IPS-18c (cell line): ENCODE measurements around the gene ATP5F1E.

Experiments used
- H3K4me3 ChIP-seq: 2 replicates; pipeline ENCODE4 v1.7.0; 2013; ENCODE audit warnings: low read depth, mild to moderate bottlenecking, low read length, moderate library complexity; ENCODE audit not compliant: insufficient read depth
- H3K9me3 ChIP-seq: one replicate; pipeline ENCODE4 v1.6.1; 2013; ENCODE audit warnings: mild to moderate bottlenecking, low read length, moderate library complexity; ENCODE audit not compliant: control insufficient read depth, insufficient read depth

ATP5F1E gene

DNA sequence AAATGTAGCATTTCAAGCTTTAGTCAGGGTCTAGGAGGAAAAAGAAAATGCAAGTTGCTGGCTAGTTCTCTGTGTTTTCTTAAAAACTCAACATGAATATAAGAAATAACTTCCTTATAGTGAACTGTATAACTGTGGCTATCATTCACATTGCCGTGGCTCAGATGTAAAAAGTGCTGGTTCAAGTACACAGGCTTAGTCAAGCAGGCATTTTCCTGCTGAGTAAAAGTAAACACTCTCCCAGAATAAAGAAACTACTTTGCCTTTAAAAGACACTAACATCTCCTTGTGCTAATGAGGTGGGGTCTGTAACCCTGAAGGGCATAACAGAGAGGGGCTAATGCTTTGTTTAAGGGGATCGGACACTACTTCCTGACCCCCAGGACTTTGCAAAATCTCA lies 3.3 kb downstream of the ATP5F1E start:
- Histone ChIP-seq H3K9me3 (no peaks in the 10 kb centered on the region), H3K4me3 (no peak overlapping the region)

DNA sequence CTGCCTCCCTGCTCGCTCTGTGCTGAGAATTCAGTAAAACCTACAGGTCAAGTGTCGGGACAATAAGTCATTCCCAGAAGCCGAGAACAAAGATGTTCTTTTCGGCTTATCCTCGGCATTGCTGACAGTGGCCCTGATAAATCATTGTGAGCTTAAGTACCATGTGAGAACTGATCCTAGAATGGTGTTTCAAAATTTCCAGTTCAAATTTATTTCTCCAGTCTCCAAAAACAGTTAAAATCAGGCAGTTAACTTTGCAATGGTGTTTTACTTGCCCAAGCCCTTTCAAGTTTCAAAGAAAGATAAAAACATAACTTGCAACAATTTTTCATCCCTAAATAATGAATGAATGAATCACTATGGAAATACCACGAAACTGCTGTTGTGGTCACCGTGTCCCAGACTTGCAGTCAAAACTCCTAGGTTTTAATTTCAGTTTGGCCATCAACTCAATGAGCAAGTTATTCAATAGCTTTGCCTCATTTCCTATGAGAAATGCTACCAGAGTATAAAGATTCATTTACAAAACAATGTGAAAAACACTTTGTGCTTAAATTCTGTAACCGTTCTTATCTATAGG lies 4.3 kb downstream of the ATP5F1E start:
- Histone ChIP-seq H3K4me3 (no peak overlapping the region), H3K9me3 (no peaks in the 10 kb centered on the region)

DNA sequence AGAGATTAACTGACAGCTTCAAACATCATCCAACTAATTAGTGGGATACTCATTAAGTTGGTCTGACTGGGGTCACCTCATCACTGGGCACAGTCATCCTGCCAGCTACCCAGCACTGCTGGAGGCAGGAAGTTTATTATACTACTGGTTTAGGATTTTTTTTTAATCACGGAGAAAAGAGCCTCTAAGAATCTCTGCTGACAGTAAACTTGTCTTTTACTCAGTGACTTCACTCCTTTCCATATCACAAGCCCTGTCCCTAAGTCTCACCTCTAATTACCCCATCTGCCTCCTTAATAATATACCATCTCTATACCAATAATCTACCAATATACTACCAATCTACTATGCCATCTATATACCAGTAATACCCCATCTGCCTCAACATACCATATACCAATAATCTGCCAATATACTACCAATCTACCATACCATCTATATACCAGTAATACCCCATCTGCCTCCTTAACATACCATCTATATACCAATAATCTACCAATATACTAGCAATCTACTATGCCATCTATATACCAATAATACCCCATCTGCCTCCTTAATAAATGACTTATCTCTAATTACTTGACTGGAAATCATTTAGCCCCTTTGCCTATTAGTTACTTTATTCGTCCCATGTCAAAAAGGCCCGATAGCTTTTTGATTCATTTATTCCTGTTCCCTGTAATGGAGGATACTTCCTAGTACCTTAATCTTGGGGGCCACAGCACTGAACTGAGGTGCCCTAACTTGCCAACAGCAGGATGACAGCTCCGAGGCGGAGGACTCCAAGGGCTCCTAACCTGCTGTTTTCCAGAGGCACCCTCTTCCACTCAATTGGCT lies 5.0 kb downstream of the ATP5F1E start:
- Histone ChIP-seq H3K4me3 (no peak overlapping the region), H3K9me3 (no peaks in the 10 kb centered on the region)

DNA sequence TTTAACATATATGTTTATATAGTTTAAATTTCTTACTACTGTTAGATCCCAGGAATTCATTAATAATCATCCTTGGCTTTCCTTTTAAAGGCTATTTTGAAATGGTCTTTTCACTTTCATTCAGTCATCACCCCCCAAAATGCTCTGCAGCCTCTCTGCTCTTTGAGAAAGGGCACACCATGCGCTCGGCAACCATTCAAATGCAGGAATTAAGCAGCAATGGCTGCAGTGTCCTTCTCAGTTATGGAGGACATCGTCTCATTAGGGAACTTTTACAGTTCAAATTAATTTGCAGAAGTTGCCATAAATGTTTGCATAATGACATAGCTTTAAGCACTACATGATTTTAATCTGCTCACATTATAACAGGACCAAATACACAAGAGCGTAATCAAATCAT lies 6.6 kb downstream of the ATP5F1E start:
- no peaks in the 10 kb centered on the region for H3K9me3 ChIP-seq
- H3K4me3 ChIP-seq, result no peak overlapping the region

DNA sequence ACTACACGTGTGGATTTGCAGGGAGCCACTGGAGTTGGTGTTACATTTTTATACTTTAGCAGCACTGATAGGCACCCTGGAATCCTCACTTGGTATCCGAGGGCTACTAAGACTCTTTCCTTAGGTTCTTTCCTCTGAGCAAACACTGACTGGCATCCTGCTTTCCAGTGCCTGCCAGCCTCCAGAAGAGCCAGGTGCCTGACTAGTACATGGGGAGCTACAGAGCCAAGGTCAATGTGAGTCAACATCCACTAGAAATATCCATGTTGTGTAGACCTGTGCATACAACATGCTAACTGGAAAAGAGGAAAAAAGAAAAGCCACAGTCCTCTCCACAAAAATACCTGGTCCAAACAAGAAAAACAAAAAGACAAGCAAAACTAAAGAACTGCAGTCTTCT lies 7.0 kb downstream of the ATP5F1E start:
- H3K4me3 ChIP-seq, result no peak overlapping the region
- no peaks in the 10 kb centered on the region for H3K9me3 ChIP-seq

DNA sequence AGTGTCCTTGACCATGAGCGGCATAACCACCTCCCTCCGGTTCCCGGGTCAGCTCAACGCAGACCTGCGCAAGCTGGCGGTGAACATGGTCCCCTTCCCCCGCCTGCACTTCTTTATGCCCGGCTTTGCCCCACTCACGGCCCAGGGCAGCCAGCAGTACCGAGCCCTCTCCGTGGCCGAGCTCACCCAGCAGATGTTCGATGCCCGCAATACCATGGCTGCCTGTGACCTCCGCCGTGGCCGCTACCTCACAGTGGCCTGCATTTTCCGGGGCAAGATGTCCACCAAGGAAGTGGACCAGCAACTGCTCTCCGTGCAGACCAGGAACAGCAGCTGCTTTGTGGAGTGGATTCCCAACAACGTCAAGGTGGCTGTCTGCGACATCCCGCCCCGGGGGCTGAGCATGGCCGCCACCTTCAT lies 8.0 kb downstream of the ATP5F1E start:
- H3K4me3 ChIP-seq, result no peak overlapping the region
- H3K9me3 ChIP-seq, result no peaks in the 10 kb centered on the region

DNA sequence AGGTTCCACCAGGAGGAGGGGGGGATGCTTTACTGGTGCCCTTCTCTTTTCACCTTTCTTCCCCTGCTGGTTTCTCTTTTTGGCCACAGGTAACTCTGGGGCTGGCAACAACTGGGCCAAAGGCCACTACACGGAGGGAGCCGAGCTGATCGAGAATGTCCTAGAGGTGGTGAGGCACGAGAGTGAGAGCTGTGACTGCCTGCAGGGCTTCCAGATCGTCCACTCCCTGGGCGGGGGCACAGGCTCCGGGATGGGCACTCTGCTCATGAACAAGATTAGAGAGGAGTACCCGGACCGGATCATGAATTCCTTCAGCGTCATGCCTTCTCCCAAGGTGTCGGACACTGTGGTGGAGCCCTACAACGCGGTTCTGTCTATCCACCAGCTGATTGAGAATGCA lies 8.5 kb downstream of the ATP5F1E start:
- no peaks in the 10 kb centered on the region for H3K9me3 ChIP-seq
- no peak overlapping the region for H3K4me3 ChIP-seq

DNA sequence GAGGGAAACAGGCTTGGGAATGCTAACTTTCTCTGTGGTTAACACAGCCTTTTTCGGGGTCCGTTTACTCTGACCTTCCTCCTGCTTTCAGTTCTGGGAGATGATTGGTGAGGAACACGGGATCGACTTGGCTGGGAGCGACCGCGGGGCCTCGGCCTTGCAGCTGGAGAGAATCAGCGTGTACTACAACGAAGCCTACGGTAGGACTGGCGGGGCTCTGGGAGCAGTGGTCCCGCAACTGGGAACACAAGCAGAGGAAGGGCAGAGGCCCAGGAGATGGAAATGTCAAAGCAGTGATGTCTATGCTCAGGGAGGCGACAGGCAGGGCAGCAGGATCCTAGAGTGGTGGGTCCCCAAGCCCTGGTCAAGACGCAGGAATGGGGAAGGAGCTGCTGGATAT lies 9.4 kb downstream of the ATP5F1E start:
- no peaks in the 10 kb centered on the region for H3K9me3 ChIP-seq
- H3K4me3 ChIP-seq, result no peak overlapping the region

DNA sequence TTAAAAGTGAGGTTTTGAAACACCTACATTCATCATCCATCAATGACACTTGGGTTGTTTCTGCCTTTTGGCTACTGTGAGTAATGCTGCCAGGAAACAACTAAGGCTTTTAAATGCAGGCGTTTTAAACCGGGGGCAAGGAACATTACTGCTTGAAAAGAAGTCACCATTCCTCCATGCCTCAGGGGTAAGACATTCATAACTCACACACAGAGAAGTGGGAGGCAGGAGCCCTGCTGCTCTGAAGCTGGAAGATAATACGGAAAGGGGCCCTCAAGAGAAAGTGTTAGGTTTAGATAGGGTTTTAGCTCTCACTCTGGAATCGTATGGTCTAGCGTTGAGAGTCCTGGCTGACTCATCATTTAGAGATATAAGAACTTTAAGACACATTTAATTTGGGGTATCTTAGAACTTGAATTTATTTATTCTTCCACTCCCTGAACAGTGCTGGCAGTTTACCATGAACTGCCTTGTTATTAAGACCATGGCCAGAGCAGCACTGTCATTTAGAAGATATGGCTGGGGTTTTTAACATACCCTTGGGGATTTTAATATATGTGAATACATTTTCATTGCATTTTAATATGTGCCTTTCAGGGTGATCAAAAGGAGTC lies 11.1 kb downstream of the ATP5F1E start:
- Histone ChIP-seq H3K4me3 (no peak overlapping the region), H3K9me3 (no peaks in the 10 kb centered on the region)

DNA sequence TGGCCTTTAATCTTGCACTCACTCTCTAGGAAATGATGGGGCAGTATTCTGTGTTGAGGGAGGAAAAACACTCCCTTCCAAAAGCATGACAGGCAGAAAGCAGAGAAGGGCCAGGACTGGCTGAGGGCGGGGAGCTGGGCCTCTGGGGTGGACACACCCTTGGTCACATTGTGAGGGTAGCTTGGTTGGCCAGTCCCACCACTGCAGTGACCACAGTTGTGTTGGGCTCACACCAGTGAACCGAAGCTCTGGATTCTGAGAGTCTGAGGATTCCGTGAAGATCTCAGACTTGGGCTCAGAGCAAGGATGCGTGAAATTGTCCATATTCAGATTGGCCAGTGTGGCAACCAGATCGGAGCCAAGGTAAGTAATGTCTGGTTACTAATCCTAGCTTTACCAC lies 12.9 kb downstream of the ATP5F1E start, which contains the start of gene TUBB1:
Gene TUBB1, plus strand, starts transcription at position 213 of the 400 bp plus-strand sequence. Its CDS starts 94 bp downstream, at position 307.
- Histone ChIP-seq H3K9me3 (no peaks in the 10 kb centered on the region), H3K4me3 (no peak within 1 kb of the TSS)

DNA sequence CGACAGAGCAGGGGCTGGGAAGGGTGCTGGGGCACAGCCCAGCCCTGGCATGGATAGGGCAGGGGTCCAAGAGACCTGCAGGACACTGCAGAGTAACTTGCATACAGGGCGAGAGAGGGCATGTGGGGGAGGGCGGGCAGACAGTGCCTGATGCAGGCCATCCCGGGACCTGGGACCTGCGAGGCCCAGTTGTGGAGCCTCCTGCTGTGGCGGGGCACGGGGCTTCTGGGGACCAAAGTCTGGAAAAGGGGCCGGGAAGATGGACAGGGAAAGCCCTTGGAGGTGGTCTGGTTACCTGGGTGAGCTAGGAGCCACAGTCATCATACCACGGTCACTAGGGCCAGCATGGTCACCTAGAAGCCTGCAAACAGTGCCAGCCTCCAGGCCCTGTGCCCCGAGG lies 13.3 kb downstream of the ATP5F1E start:
- Histone ChIP-seq H3K9me3 (no peaks in the 10 kb centered on the region), H3K4me3 (no peak overlapping the region)

DNA sequence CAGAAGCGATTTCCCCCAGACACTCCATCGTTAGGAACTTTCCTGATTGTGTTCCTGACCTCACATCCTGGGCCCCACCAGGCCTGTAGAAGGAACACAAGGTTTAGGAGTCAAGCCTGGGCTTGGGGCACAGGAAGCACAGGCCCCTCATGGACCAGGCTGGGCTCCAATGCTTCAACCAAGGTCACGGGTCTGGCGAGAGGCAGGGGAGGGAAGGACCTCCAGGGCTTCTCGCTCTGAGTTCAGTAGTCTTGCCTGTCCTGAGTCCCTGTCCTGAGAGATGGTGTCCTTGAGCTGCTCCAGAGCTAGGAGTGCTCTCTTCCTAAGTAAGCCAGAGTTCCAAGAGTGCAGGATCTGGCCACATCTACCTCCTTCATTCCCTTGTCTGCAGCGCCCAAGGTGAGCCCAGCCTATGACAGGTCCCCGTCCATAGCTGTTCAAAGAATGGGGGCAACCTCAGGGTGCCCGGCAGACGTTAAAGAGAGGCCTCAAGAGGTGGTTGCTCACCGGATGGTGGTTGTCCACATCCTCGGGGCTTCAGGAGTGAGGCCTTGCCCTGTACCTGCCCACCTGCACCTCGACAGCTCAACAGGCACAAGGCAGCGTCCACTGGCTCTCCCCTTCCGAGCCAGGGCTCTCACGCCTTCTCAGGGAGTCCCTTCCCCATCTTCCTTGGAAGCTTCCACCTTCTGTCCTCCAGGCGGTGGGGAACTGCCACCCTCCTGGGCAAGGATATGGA lies 14.5 kb downstream of the ATP5F1E start:
- H3K4me3 ChIP-seq, result no peak overlapping the region
- no peaks in the 10 kb centered on the region for H3K9me3 ChIP-seq

DNA sequence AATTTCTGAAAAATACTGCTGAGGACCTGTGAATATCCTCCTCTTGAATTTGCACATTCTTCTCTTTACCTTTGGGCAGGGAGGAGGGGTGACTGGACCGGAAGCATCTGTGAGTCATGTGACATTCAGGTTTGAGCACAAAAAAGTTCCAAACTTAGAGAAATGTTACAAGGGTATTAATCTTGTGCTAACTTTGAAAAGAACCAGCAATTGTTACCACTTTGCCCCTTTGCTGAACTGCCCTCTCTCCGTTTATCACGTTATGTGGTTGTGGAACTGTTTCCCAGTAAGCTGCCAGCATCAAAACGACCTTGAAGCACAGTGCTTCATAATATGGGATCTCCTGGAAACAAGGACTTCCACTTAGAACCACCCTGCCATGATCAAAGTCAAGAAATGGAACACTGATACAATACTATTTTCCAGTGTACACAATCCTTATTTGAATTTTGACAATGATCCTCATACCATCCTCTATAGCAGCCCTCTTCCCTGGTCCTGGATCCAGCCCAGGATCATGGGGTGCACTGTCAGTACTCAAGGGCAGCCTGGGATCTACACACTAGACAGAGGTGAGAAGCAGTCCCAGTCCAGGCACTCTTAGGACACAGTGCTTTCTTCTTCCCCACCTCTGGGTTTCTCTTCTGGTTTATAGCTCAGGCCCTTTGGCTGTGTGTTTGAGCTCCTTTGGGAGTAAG lies 15.2 kb downstream of the ATP5F1E start:
- H3K4me3 ChIP-seq, result no peak overlapping the region
- no peaks in the 10 kb centered on the region for H3K9me3 ChIP-seq

DNA sequence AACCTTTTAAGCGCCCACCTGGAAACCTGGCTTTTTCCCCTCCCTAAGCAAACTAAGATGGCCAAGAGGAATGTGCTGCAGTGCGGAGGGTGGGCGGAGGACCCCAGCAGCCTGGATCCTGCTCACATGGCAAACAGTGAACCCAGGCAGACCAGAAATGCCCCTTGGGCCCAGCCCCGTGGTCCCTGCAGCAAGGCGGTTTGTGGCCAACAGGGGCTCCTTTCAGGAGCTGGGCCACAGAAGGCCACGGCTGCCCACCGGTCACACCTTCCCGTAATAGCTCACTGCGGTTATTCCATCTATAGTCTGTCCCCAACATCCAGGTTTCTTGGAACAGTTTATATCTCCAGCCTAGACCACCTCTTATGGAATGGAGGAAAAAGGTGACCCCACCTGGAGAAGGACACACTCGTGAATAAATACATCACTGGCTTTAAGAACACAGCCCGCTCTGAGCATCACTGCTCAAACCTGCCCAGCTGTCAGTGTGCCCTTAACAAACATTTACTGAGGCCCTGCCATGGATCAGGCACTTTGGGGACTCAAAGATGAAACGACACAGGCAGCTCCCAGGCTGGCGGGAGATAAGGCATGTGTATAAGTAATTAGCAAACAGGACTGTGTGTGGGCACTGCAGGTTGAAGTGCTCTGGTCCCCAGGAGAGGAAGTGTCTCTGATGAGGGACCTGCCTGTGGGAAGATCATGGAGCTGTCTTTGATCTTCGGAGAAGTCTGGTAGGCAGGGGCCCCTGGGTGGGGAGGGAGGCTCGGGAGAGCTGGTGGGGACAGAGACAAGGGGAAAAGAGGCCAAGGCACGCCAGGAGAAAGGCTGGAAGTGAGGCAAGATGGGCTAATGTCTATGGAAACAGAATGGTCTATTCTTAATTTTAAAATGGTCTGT lies 16.1 kb downstream of the ATP5F1E start:
- H3K9me3 ChIP-seq, result no peaks in the 10 kb centered on the region
- no peak overlapping the region for H3K4me3 ChIP-seq

DNA sequence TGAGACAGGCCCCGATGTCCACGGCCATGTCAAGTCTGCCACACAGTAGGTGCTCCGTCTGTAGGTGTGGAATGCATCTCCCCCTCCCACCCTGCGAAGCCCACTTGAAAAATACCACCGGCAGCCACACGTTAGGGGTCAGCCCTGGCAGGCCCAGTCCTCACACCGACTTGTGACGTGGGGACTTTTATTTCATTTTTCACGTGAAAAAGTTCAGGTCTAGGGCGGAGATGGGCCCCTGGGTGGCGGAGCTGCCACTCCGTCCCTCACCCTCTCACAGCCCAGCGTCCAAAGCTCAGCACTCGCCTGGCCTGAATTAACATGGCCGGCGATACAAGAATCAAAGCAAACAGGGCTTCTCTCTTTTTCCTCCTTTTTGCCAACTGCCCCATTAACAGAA lies 16.7 kb downstream of the ATP5F1E start:
- H3K4me3 ChIP-seq, result no peak overlapping the region
- no peaks in the 10 kb centered on the region for H3K9me3 ChIP-seq

DNA sequence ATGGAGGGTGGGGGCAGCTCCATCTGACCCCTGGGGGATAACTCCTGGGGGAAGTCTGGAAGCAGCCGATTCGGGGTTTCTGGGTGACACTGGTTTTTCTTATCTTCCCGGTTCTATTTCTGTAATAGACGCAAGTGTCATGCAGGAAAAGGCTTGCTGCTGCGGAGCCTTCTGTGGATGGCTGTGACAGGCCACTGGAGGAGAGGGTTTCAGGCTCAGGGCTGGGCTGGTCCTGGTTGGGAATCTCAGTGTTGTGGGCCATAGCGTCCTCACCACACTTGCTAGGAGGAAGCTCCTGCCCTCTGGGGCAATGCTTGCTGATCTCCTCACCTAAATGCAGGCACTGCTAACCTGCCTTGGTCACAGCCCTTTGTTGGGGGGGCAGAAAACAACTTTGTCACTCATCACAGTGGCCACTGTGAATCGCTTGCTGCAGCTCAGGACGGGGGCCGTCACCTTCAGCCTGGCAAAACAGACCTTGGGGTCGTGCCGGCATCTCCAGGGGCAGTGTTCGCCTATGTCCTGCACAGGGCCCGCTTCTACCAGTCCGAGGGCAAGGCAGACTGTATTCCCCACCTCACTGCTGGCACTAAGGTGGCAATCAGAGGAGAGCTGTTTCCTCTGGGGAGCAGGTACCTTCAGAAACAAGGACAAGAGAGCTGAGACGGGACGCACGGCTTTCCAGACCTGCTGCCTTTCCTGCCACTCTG lies 17.3 kb downstream of the ATP5F1E start:
- H3K9me3 ChIP-seq, result no peaks in the 10 kb centered on the region
- H3K4me3 ChIP-seq, result no peak overlapping the region
